RWPE1 (cell line): Measurements from ENCODE around the gene NUP37.
"Not testable (repeated sequence)": the region's sequence is repeated elsewhere in the genome, so short reads cannot be mapped to it uniquely, and the experiment has no call there.

Experiments used
- CTCF ChIA-PET: fragments of 350-600 bp; sonication (Branson Sonifier 250); formaldehyde crosslinking; extraction: SDS; loops from one replicate; lab custom pipeline; 2021; lab: Yijun Ruan, JAX
- POLR2A ChIA-PET: fragments of 400-600 bp; formaldehyde crosslinking; extraction: SDS; loops from one replicate; lab custom pipeline; 2020; ENCODE audit warnings: antibody characterized with exemption; ENCODE audit not compliant: low non-redundant PET; lab: Yijun Ruan, JAX
- DNase-seq: peaks from one replicate; pipeline ENCODE4 v3.0.0; 2012; ENCODE audit warnings: low spot score
- H3K27ac ChIP-seq: fragments of 450-650 bp; 2 replicates; pipeline ENCODE4 v1.5.1; 2017
- CTCF ChIP-seq: fragments of 450-650 bp; conservative IDR thresholded peaks from 2 replicates; pipeline ENCODE4 v1.5.1; 2017; ENCODE audit warnings: low read depth, mild to moderate bottlenecking

NUP37 gene

GRCh38 chr12:102121328-102121727 lies 1.4 kb upstream of the NUP37 start:
- not testable (repeated sequence) for DNase-seq
- ChIA-PET CTCF (interaction anchor here (0.5 kb wide), 1 partner anchor 13 kb away, joined by 3 read pairs; no protein-coding TSS in a partner anchor), POLR2A (interaction anchor here (0.7 kb wide), 1 partner anchor 184 kb away, joined by 7 read pairs; no protein-coding TSS in a partner anchor)
- H3K27ac ChIP-seq = peak overlapping the region; percentile 57

DNA sequence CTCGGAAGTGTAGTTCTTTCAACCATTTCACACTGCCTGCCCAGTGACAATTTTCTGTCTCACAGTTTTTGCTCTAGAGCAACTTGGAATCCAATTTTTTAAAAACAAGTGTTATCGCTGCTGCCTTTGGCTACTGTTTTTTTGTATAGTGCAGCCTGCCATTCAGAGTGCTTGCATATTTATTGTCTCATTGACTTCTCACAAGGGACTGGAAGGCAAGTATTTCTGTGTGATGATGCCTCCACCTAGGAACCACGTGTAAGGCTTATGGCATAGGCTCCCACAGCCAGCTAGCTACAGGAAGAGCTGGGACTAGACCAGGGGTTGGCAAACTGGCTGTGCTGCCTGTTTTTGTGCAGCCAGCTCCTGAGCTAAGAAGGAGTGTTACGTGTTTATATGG lies 972 bp upstream of the NUP37 start:
- H3K27ac ChIP-seq = peak overlapping the region; percentile 57
- ChIA-PET POLR2A (interaction anchor here (0.7 kb wide), 1 partner anchor 183 kb away, joined by 7 read pairs; no protein-coding TSS in a partner anchor), CTCF (interaction anchor here (0.5 kb wide), 1 partner anchor 361 kb away, joined by 3 read pairs; no protein-coding TSS in a partner anchor)
- peak; percentile 32 for DNase-seq
- no peak for TF ChIP-seq CTCF

GRCh38 chr12:102120564-102120873 lies 605 bp upstream of the NUP37 start:
- ChIA-PET POLR2A (no interaction called here), CTCF (interaction anchor here (0.5 kb wide), 1 partner anchor 361 kb away, joined by 3 read pairs; no protein-coding TSS in a partner anchor)
- no peak for TF ChIP-seq CTCF
- DNase-seq = peak; percentile 8
- peak overlapping the region; percentile 86 for H3K27ac ChIP-seq

DNA sequence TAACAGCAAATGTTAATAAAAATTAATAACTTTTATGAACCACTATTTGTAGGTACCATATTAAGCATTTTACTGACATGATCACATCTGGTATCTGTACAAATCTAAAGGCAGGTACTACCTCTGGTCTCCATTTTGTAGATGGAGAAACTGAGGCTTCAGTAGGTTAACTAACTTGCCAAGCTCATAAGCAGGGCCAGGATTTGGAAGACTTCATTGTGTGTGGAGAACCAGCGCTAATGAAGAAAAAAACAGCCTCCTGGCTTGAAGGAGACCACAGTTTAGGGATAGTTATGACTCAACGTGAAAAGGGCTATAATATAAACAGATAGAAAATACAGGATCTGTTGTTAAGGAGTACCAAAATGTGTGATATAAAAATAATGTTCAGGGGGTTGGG lies 1.0 kb downstream of the NUP37 start:
- no peak for TF ChIP-seq CTCF
- DNase-seq = no peak
- ChIA-PET POLR2A (no interaction called here), CTCF (no interaction called here)
- H3K27ac ChIP-seq = no peak overlapping the region

GRCh38 chr12:102116392-102116791 lies 3.5 kb downstream of the NUP37 start:
- DNase-seq = no peak
- ChIA-PET CTCF (no interaction called here), POLR2A (no interaction called here)
- H3K27ac ChIP-seq = no peak overlapping the region
- TF ChIP-seq CTCF = no peak

GRCh38 chr12:102114212-102114611 lies 5.7 kb downstream of the NUP37 start:
- no peak overlapping the region for H3K27ac ChIP-seq
- no peak for DNase-seq
- ChIA-PET CTCF (no interaction called here), POLR2A (no interaction called here)
- no peak for TF ChIP-seq CTCF

DNA sequence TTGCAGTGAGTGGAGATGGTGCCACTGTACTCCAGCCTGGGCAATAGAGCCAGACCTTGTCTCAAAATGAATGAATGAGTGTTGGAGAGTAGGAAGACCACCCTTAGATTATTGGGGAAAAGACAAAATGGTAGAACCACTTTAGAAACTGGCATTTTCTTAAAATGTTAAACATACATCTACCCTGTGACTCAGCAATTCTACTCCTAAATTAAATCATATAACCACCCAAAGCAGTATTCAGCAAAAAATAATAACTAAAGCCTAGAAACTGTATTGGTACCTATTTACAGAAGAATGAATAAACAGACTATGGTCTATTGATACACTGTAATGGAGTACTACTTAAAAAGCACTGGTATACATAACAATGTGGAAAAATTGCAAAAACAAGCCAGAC lies 9.1 kb downstream of the NUP37 start:
- ChIA-PET CTCF (interaction anchor here (0.6 kb wide), 1 partner anchor 337 kb away, joined by 3 read pairs; no protein-coding TSS in a partner anchor), POLR2A (no interaction called here)
- DNase-seq = no peak
- H3K27ac ChIP-seq = no peak overlapping the region
- TF ChIP-seq CTCF = no peak
